Measurements from ENCODE around the gene CLEC9A.

DNA sequence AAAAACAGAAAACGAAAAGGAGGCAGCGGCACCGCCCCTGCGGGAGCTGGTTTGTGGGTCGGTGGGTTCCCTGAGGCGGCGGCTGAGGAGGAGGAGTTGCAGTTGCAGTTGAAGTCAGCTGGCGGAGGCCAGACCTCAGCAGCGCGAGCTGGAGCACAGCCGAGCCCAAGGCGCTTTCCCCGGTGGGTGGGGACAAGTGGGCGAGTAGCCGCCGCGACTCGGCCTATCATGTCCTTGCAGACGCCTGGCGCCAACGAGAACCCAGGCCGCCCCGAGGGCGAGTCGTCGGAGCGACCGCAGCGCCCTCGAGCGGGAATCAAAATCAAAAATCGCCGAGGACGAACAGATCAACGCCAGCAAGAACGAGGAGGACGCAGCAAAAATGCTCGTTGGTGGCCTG, 81.0 kb downstream of the CLEC9A start:
- TF ChIP-seq, protein P1, sequence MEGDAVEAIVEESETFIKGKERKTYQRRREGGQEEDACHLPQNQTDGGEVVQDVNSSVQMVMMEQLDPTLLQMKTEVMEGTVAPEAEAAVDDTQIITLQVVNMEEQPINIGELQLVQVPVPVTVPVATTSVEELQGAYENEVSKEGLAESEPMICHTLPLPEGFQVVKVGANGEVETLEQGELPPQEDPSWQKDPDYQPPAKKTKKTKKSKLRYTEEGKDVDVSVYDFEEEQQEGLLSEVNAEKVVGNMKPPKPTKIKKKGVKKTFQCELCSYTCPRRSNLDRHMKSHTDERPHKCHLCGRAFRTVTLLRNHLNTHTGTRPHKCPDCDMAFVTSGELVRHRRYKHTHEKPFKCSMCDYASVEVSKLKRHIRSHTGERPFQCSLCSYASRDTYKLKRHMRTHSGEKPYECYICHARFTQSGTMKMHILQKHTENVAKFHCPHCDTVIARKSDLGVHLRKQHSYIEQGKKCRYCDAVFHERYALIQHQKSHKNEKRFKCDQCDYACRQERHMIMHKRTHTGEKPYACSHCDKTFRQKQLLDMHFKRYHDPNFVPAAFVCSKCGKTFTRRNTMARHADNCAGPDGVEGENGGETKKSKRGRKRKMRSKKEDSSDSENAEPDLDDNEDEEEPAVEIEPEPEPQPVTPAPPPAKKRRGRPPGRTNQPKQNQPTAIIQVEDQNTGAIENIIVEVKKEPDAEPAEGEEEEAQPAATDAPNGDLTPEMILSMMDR (IDR thresholded peaks at IDR 0.05), result no peak
- TF ChIP-seq, protein P2, sequence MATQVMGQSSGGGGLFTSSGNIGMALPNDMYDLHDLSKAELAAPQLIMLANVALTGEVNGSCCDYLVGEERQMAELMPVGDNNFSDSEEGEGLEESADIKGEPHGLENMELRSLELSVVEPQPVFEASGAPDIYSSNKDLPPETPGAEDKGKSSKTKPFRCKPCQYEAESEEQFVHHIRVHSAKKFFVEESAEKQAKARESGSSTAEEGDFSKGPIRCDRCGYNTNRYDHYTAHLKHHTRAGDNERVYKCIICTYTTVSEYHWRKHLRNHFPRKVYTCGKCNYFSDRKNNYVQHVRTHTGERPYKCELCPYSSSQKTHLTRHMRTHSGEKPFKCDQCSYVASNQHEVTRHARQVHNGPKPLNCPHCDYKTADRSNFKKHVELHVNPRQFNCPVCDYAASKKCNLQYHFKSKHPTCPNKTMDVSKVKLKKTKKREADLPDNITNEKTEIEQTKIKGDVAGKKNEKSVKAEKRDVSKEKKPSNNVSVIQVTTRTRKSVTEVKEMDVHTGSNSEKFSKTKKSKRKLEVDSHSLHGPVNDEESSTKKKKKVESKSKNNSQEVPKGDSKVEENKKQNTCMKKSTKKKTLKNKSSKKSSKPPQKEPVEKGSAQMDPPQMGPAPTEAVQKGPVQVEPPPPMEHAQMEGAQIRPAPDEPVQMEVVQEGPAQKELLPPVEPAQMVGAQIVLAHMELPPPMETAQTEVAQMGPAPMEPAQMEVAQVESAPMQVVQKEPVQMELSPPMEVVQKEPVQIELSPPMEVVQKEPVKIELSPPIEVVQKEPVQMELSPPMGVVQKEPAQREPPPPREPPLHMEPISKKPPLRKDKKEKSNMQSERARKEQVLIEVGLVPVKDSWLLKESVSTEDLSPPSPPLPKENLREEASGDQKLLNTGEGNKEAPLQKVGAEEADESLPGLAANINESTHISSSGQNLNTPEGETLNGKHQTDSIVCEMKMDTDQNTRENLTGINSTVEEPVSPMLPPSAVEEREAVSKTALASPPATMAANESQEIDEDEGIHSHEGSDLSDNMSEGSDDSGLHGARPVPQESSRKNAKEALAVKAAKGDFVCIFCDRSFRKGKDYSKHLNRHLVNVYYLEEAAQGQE (IDR thresholded peaks at IDR 0.05), result no peak
- TF ChIP-seq RFX5 (IDR thresholded peaks at IDR 0.05) (no peak), RAD21 (conservative IDR thresholded peaks at IDR 0.05 in 1 of 2, IDR thresholded peaks at IDR 0.05 in 1 of 2) (no peak), ESRRA (IDR thresholded peaks at IDR 0.05; ENCODE audit: borderline replicate concordance, low read length) (no peak), POLR2A (IDR thresholded peaks at IDR 0.05; ENCODE audit: low read length) (no peak), MAFK (IDR thresholded peaks at IDR 0.05; ENCODE audit: partially characterized antibody) (no peak), MYC (IDR thresholded peaks at IDR 0.05; ENCODE audit: borderline replicate concordance, low read length) (no peak)
- TF ChIP-seq, protein P3, sequence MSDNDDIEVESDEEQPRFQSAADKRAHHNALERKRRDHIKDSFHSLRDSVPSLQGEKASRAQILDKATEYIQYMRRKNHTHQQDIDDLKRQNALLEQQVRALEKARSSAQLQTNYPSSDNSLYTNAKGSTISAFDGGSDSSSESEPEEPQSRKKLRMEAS (IDR thresholded peaks at IDR 0.05), result no peak
- TF ChIP-seq, protein P4, sequence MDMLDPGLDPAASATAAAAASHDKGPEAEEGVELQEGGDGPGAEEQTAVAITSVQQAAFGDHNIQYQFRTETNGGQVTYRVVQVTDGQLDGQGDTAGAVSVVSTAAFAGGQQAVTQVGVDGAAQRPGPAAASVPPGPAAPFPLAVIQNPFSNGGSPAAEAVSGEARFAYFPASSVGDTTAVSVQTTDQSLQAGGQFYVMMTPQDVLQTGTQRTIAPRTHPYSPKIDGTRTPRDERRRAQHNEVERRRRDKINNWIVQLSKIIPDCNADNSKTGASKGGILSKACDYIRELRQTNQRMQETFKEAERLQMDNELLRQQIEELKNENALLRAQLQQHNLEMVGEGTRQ (IDR thresholded peaks at IDR 0.05), result no peak
- TF ChIP-seq, protein P5, sequence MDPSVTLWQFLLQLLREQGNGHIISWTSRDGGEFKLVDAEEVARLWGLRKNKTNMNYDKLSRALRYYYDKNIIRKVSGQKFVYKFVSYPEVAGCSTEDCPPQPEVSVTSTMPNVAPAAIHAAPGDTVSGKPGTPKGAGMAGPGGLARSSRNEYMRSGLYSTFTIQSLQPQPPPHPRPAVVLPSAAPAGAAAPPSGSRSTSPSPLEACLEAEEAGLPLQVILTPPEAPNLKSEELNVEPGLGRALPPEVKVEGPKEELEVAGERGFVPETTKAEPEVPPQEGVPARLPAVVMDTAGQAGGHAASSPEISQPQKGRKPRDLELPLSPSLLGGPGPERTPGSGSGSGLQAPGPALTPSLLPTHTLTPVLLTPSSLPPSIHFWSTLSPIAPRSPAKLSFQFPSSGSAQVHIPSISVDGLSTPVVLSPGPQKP (IDR thresholded peaks at IDR 0.05; ENCODE audit: low read depth, low read length), result no peak

Measured in A549 (cell line).